VCaP (cell line): ENCODE data around the gene CSTA.

Source experiments
- H3K27ac ChIP-seq: fragments of 450-650 bp; 2 replicates; pipeline ENCODE4 v1.5.1; 2017
- TF ChIP-seq, protein P1 (sequence below): fragments of 450-650 bp; conservative IDR thresholded peaks from 2 replicates; pipeline ENCODE4 v1.5.1; 2017; ENCODE audit warnings: mild to moderate bottlenecking, moderate library complexity

CSTA gene

DNA sequence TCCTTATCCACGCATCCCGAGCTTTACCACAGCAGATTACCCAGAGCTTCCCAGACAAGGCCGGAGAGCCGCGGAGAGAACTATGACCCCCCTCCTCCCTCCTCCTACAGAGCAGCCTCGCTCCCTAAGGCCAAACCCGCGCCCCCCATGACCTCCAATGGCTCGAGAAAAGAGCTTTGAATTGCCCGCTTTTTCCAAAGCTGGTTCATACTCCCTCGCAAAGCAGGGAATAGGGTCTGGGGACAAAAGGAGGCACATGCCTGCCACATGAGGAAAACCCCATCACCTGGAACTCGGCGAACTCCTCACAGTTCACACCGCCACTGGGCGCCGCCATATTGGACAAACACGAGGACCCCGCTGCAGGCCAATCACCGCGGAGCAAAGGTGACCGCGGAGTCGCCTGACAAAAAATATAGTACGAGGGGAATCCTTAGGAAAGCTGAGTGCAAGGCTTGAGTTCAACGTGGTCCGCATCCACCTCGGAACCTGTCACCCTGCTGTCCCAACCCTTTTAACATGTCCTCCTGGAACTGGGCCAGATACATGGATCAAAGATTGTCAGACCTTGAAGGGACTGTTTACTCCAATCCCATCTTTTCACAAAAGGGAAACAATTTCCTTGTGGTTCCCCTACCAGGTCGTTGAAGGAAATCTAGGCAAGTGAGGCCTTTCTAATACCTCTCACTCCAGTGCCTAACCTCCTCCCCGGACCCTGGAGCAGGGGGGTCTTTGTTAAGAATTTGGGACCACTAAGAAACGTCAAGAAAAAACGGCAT lies 58.0 kb downstream of the CSTA start, which contains the start of gene MIX23:
MIX23 (minus strand) TSS at position 344 of the 779 bp plus-strand sequence; CDS start at position 337, 7 bp downstream.
- H3K27ac ChIP-seq: peak within 1 kb of the TSS; percentile 90
- TF ChIP-seq, protein P1, sequence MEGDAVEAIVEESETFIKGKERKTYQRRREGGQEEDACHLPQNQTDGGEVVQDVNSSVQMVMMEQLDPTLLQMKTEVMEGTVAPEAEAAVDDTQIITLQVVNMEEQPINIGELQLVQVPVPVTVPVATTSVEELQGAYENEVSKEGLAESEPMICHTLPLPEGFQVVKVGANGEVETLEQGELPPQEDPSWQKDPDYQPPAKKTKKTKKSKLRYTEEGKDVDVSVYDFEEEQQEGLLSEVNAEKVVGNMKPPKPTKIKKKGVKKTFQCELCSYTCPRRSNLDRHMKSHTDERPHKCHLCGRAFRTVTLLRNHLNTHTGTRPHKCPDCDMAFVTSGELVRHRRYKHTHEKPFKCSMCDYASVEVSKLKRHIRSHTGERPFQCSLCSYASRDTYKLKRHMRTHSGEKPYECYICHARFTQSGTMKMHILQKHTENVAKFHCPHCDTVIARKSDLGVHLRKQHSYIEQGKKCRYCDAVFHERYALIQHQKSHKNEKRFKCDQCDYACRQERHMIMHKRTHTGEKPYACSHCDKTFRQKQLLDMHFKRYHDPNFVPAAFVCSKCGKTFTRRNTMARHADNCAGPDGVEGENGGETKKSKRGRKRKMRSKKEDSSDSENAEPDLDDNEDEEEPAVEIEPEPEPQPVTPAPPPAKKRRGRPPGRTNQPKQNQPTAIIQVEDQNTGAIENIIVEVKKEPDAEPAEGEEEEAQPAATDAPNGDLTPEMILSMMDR: no peak

GRCh38 chr3:122383771-122384697 lies 59.0 kb downstream of the CSTA start, which contains the start of gene FAM162A:
Gene FAM162A (plus strand): TSS chr3:122384182. CDS start chr3:122384266, 84 bp downstream.
- TF ChIP-seq, protein P1: peak; percentile 74
- peak within 1 kb of the TSS; percentile 90 for H3K27ac ChIP-seq

GRCh38 chr3:122387709-122388108 lies 62.7 kb downstream of the CSTA start:
- TF ChIP-seq, protein P1: no peak
- H3K27ac ChIP-seq: no peak overlapping the region

DNA sequence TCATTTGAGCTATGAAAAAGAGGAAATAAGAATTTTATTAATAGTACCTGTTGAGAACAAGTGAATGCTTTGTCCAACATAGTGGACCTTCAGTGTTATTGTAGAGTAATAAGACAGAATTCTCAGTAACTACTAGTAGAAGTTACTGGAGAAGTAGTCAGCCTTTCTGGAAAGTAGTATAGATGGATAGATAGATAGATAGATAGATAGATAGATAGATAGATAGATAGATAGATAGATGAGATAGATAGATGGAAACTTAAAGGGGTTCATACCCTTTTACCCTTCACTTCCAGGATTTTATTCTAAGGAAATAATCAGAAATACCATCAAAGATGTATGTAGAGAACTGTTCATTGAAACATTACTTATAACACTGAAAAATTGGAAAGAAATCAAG lies 64.1 kb downstream of the CSTA start:
- no peak overlapping the region for H3K27ac ChIP-seq
- TF ChIP-seq, protein P1: no peak

DNA sequence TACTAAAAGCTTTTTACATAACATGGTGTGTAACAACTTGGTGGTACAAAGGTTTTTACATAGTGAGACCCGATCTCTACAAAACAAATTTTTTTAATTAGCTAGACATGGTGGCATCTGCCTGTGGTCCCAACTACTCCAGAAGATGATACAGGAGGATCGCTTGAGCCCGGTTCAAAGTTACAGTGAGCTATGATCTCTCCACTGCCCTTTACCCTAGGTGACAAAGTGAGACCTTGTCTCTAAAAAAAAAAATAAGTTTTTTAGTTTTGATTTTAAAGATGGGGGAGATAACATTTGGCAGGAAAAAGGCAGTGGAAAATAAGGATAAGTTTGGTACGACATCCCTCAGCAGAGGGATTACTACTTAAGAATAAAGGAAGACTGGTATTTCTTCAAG lies 64.8 kb downstream of the CSTA start:
- TF ChIP-seq, protein P1: no peak
- no peak overlapping the region; the same call in 1 of the 2 replicates for H3K27ac ChIP-seq

- TF ChIP-seq, protein P1: no peak
- H3K27ac ChIP-seq: peak overlapping the region; percentile 29
These were observed 65.6 kb downstream of the CSTA start for GRCh38 chr3:122390665-122391064.
